CD4-positive, alpha-beta T cell treated with Interleukin-10 for 1 hour (primary cell): ENCODE measurements around the gene PTPRU.
"Not testable (repeated sequence)": the region's sequence is repeated elsewhere in the genome, so short reads cannot be mapped to it uniquely, and the experiment has no call there.

Experiments used
- DNase-seq: peaks from one replicate; pipeline ENCODE4 v3.0.0-alpha.2; 2020

Gene PTPRU

DNA sequence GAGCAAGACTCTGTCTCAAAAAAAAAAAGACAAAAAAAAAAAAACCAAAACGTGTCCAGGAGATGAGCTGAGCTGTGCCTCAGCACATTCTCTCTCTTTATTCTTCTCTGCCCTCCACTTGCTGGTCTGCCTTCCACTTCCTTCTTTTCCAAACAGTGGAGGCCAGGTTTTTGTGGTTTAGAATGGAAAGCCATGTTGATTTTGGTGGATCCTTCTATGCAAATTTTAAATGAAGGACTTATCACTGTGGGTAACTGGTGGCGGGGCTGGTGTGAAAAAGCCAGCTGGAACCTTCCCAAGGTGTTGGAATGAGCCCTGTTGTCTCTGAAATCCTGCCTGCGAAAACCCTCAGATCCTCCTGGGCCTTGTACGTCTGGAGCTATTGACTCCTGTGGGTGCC, 61.9 kb downstream of the PTPRU start:
- no peak for DNase-seq

DNA sequence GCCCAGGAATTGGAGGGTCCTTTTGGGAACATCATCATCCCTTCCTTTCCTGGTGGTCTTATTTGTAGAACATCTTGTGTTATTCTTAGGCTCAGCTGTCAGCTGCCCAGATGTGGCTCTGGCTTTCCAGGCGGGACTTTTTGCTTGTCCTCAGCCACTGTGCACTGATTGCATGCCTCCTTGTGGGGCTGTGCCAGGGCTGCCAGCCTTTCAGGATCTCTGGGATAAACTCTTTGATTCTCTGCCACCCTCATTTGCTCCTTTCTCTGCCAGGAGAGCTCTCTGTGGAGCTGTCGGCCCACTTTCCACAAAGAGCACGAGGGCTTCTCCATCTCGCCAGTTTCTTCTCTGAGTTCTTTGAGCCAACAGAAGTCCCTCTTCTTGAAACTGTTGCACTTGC, 63.1 kb downstream of the PTPRU start:
- no peak for DNase-seq

DNA sequence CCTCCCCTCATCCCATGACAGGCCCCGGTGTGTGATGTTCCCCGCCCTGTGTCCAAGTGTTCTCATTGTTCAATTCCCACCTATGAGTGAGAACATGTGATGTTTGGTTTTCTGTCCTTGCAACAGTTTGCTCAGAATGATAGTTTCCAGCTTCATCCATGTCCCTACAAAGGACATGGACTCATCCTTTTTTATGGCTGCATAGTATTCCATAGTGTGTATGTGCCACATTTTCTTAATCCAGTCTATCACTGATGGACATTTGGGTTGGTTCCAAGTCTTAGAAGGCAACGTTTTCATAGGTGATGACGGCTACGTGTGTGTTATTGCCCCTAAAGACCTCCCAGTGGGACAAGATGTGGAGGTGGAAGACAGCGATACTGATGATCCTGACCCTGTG, 65.4 kb downstream of the PTPRU start:
- not testable (repeated sequence) for DNase-seq

DNA sequence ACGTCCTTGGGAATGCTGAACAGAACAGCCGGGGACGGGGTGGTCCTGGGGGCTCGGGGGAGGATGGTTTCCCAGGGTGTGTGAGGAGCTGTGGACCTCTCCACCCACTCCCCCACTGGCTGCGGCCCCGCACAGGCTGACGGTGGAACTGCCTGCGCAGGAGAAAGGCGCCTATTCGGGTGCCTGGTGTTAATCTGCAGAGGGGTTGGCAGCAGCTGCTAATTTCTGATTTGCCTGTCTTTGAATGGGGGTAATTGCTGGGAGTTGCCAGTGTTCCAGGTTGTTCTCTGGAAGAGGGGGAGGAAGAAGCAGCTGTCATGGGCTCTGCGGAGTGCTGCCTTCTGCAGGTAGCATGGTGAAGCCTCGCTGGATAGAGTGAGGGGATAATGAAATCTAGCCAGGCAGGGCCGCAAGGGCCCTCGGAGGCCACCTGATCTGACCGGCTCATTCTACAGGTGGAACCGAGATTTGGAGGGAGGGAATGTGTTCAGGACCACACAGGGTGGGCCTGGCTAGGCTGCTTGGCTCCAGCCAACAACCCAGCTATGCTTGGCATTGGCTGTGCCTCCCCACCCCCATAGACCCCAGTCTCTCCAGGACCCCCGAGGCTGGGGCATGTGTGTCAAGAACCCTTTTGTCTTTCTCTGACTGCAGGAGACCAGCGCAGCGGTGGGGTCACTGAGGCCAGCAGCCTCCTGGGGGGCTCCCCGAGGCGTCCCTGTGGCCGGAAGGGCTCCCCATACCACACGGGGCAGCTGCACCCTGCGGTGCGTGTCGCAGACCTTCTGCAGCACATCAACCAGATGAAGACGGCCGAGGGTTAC, 67.1 kb downstream of the PTPRU start:
- DNase-seq, result no peak

DNA sequence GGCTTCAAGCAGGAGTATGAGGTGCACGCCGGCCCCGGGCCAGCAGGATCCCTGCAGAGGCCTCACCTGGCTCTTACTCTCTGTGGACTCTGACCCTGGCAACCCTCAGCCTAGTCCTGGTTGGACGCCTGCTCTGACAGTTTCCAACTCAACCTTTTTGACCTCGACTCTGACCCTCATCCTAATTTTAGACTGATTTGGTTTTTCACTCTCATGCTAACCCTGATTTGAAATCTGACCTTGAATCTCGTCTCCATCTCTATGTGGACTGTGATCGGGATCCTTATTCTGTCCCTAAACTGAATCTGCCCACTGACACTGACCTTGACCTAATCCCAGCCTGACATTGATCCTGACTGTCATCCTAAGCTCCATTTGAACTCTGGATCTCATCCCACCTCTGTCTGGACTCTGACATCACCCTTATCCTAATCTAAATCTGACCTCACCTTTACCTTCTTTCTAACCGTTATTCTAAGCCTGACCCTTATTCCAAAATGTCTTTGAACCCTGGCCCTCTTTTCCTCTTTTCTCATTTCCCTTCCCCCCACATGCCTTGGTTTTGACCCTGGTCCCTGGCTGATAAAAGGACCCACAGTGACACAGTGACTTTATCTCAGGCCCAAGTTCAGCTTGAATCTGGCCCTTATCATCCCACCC, 67.8 kb downstream of the PTPRU start:
- no peak for DNase-seq

DNA sequence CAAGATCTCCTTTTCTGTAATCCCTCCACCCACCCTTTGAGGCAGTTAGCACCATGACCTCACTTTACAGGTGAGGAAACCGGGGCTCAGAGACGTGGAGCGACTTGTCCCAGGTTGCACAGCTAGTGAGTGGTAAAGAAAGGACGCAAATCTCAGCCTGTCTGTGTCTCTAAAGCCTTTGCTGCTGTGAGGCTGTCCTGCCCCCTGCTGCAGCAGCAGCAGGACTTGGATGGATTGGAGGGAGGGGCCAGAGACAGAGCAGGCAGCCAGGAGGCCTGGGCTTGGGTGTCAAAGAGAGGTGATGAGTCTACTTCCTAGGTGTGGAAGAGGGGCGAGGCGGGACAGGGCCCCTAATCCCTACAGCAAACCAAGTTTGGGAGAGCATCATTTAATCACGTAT, 69.6 kb downstream of the PTPRU start:
- no peak for DNase-seq

DNA sequence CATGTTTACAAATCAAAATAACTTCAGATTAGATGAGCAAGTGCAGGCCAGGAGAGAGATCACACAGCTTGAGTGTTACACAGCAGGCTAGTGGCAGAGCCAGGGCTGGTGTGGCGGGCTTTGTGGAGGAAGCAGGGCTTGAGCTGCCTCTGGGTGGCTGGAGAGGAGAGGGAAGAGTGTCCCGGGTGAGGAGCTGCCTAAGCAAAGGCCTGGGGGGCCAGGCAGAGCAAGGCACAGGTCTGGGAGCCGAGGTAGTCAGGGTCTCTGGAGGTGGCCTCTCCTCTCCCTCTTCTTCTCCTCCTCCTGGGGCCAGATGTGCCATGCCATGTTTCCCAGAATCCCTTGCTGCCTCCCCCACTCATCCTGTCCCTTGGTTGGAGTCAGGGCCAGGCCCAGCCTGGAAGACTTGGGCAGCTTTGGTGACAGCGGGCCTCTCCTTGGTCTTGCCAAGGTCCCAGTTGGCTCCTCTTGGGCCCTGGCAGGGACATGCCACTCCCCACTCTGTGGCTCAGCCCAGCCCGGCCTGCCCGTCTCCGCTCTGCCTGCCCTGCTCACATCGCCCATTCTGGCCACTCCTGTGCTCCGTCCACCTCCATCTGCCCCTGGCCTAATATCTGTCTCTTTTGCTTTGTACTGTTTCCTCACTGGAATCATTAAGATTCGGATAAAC, 70.3 kb downstream of the PTPRU start:
- DNase-seq, result no peak

DNA sequence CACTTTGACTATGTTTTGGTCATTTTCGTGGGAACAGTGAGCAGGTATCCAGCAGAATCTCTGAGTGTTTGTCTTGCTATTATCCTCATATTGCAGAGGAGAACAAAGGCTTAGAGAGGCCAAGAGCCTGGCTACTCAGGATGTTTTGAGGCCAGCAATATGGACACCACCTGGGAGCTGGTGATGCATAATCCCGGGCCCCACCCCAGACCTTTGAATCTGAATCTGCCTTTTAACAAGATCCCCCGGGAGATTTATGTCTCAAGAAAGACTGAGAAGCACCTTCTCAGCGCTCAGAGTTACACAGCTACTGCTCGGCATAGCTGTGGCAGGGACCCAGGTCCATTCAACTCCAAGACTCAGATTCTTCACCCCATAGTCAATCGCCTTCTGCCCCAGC, 72.8 kb downstream of the PTPRU start:
- no peak for DNase-seq

DNA sequence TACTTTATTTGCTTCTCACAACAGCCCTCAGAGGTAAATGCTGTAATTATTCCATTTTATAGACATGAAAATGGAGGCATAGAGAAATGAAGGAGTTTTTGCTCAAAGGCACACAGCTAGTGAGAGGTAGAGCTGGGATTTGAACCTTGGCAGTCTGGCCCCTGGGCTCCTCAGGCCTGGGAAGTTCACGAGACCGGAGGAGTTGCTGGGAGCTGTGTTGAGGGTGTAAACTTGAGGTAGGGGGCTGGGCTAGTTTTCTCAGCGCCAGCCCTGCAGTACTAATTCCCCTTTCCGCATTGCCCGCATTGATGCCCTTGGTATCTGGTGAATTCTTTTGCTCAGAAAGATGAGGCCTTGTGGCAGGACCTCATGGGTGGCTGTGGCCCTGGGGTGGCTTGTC, 73.3 kb downstream of the PTPRU start:
- DNase-seq, result no peak

DNA sequence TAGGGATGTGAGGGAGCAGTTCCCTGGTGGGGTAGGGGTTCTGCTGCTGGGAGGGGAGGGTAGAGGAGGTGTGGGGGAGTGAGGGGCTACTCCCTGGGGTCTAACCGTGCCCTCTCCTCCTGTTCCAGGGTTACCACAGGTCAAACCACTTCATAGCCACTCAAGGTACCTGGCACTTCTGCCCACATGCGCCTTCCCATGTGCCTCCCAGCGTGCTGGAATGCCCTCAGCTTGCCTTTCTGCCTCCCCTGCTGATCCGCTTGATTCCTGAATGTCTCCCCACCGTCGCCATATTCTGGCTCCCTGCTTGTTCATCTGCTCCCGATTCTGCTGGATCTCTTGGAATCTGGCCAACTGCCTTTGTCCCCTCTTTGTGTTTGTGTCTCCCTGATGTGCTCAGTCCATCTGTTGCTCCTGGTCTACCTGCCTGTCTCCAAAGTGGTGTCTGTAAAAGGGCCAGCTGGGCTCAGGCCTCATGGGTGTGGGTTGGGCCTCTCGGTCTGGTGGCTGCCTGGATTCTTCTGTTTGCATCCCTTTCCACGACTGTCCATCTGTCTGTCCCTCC, 74.4 kb downstream of the PTPRU start:
- no peak for DNase-seq

DNA sequence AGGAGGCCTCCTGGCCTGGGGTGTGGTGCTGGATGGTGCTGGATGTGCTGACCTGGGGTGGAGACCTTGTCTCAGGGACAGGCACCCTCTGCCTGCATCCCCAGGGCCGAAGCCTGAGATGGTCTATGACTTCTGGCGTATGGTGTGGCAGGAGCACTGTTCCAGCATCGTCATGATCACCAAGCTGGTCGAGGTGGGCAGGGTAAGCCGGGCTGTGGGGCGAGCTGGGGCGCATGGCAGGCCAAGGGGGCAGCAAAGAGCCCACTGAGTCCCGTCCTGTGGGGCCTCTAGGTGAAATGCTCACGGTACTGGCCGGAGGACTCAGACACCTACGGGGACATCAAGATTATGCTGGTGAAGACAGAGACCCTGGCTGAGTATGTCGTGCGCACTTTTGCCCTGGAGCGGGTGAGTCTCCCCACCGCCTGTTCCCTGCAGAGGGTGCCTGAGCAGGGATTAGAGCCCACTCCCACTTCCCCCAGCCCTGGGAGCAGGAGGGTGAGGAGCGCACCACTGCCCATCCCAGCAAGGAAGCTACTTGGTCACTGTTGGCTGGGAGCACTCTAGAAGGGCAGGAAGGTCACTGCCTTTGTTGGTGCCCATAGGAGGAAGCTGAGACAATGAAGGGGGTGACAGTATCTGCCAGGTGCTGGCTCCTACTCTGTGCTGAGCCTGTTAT, 75.2 kb downstream of the PTPRU start:
- DNase-seq, result no peak

DNA sequence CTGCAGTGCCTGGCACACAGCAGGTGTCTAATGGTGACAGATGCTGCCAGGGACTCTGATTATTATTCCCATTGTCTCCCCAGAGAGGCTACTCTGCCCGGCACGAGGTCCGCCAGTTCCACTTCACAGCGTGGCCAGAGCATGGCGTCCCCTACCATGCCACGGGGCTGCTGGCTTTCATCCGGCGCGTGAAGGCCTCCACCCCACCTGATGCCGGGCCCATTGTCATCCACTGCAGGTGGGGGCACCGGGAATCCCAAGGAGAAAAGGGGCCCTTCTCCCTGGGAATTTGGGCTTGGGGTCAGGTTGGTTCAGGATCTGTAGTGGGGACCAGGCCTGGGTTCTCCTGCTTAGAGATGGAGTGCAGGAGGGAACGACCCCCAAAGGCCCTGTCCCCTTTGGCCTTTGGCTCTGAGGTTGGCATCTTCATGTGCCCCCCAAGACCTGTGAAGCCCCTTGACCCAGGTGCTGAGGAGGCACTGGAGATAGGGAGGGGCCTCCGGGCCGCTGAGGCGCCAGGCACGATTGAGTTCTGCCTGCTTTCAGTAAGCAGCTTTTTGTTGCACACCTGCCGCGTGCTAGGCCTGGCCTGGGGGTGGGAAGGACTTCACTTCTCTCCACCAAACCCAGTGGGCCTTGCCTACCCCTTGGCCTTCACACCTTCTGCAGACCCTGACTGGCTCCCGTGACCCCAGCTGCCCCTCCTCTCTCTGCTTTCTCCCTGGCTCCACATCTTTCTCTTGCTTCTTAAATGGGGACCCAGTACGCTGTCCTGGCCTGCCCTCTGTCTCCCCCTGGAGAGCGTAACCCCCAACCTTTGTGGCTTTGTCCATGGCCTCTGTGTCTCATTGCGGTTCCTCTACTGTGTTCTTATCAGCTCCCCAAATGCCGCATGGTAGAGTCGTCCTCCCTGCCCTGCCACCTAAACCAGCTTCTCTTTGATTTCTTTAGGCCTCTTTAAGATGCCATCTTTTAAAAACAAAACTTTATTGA, 76.4 kb downstream of the PTPRU start:
- DNase-seq, result no peak

DNA sequence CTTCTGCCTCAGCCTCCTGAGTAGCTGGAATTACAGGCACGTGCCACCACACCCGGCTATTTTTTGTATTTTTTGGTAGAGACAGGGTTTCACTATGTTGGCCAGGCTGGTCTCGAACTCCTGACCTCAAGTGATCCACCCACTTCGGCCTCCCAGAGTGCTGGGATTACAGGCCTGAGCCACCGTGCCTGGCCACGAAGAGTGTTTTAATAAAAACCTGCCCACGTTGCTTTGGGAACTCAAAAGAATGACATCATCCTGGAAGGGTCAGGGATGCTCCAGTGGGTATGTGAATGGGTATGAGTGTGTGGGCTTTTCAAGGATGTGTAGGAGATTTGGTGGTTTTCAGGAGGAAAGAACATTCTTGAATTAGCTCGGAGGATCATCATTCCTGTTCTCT, 78.4 kb downstream of the PTPRU start:
- DNase-seq, result not testable (repeated sequence)

DNA sequence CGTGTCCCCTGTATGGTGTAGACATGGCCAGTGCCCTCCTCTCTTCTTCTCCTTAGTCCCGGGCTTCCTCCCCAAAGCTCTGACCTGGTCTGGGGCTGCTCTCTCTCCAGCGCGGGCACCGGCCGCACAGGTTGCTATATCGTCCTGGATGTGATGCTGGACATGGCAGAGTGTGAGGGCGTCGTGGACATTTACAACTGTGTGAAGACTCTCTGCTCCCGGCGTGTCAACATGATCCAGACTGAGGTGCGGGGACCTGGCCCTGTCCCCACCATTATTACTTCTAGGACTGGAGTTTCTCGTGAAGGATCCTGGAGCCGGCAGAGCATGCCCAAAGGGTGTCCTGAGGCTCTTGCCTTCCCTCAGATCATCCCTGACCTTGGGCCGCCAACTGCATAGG, 78.9 kb downstream of the PTPRU start:
- DNase-seq, result no peak

DNA sequence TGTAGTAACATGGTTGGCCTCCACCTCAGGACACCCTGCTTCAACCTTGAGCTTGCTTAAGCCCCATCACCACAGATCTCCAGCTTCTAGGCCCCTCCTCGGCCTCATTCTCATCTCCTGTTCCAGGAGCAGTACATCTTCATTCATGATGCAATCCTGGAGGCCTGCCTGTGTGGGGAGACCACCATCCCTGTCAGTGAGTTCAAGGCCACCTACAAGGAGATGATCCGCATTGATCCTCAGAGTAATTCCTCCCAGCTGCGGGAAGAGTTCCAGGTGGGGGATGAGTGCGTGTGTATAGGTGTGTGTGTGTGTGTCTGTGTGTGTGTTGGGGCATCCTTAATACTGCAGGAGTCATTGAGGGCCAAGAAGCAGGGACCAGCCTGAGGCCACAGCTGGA, 79.6 kb downstream of the PTPRU start:
- no peak for DNase-seq

DNA sequence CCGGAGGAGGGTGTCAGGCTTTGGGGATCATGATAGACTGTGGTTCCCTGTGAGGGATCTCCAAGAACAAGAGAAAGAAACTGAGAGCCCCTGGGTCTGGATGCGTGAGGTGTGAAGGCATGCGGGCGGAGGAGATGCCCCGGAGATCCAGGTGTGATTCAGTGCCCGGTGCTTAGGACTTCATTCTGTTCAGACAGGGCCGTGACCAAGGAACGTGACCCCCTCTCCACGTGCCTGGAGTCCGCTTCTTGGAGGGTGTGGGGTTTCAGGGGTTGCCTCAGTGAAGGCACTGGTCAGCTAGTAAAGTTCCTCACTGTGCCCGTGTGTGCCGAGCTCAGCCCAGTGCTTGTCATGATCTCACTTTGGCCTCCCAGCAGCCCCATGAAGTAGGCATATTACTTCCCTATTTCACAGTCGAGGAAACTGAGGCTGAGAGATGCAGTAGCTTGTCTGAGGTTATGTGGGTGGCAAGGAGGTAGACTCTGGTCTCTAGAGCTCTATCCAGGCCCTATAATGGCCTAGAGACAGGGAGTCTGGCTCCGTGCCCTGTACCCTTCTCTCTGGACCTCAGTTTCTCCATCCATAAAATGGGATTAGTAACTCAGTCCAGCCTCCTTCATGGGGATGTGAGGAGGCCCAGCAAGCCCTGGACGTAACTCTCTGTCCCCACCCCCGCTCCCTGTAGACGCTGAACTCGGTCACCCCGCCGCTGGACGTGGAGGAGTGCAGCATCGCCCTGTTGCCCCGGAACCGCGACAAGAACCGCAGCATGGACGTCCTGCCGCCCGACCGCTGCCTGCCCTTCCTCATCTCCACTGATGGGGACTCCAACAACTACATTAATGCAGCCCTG, 81.0 kb downstream of the PTPRU start:
- no peak for DNase-seq

DNA sequence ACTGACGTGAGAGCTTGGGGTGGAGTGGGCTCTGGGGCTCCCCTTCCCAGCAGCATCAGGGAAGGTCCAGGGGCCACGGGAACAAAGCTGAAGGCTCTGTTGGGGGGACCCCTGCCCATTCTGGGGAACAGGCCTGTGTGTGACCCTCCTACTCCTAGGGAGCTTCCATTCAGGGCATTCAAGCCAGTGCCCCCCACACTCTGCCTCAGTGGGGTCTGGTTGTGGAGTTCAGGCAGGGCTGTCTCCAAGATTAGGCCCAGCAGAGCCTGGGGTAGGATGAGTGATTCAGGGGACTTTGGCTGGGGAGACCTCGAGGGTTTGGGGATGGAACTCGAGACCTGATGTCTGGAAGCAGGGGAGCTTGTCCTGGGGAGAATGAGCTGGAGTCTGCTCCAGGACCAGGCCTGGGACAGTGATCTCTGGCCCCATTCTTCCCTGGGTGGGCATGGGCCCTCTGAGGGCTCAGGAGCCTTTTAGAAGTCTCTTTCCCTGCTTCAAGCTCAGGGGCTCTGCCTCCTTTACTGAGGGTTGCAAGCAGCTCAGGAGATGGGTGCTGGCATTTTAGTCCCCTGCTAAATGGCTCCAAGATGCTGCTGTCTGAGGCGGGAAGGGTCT, 81.7 kb downstream of the PTPRU start:
- no peak for DNase-seq

DNA sequence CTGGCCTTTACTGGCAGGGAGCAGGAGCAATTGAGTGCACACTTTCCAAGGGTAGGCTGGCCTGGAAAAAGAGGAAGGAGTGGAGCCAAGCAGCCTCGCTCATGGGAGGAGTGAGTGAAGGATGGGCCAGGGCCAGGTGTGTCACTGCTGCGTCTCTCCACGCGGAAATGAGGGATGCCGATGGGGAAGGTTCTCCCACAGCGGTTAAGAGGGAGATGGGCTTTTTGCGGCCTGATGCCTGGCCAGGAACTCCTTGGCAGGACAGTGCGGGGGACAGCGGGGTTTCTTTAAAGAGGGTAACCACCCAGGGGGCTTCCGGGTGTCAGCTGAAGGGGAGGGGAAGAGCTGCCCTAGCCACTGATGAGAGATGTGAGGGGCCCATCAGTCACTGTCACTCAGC, 82.4 kb downstream of the PTPRU start:
- no peak for DNase-seq

DNA sequence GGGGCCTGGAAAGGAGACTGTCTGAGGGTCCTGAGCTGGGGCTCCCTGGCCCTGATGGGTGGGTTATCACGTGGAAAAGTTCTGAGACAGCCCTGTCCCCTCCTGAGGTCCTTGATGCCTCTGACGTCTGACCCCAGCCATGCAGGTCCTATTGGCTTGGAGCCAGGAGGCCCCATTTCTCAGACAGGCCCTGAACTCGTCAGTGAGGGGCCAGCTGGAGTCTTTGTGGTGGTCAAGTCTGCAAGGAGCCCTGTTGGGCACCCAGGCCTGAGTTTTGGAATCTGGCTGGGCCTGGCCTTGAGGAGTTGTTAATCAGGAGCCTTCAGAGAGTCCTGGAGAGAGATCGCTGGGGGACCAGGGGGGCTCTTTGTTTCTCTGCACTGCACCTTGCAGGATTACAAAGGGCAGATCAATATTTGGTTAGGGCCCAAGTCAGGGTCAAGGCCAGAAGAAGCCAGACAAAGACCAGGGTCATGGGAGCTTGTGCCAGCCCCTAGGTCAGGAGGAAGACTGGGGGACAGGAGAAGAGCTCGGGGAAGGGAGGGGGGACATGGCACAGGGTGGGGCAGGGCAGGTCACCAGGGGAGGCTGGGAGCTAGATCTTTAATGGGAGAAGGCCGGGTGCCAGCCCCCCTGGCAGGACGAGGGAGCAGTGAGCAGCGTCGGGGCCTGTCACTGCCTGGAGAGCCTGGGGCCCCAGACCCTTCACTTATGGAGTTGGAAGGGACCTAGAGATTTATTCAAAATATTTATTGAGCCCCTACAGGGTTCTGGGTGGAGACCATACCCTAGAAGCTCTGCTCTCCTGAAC, 83.2 kb downstream of the PTPRU start:
- DNase-seq, result no peak
